HCT116 (cell line): ENCODE measurements around the gene CCSER1.

Experiments used
- CEBPB ChIP-seq: IDR thresholded peaks from 2 replicates; pipeline ENCODE4 v1.6.1; 2012; ENCODE audit warnings: low read depth
- EZH2 ChIP-seq: fragments of 200-600 bp; sonication (generic); IDR thresholded peaks from 2 replicates; pipeline ENCODE4 v1.6.1; 2017; ENCODE audit warnings: antibody characterized with exemption, mixed run types
- POLR2A ChIP-seq: IDR thresholded peaks from 2 replicates; pipeline ENCODE4 v1.7.0; 2011; ENCODE audit warnings: borderline replicate concordance; ENCODE audit not compliant: insufficient read depth, insufficient read length; ENCODE audit errors: extremely low read depth
- POLR2AphosphoS5 ChIP-seq: IDR thresholded peaks from 2 replicates; pipeline ENCODE4 v1.6.1; 2011; ENCODE audit warnings: mild to moderate bottlenecking, low read depth, low read length, moderate library complexity
- RAD21 ChIP-seq: IDR thresholded peaks from 2 replicates; pipeline ENCODE4 v1.6.1; 2012; ENCODE audit warnings: low read depth, mild to moderate bottlenecking
- SIN3A ChIP-seq: IDR thresholded peaks from 2 replicates; pipeline ENCODE4 v1.6.1; 2012; ENCODE audit warnings: low read depth
- SP1 ChIP-seq: IDR thresholded peaks from 2 replicates; pipeline ENCODE4 v1.6.1; 2012; ENCODE audit warnings: low read depth
- YY1 ChIP-seq: IDR thresholded peaks from 2 replicates; pipeline ENCODE4 v1.6.1; 2011; ENCODE audit warnings: low read length, low read depth, moderate library complexity, mild to moderate bottlenecking; ENCODE audit not compliant: insufficient replicate concordance; ENCODE audit errors: extremely low read depth
- ZFX ChIP-seq: fragments of 450-650 bp; IDR thresholded peaks from 2 replicates; pipeline ENCODE4 v1.6.1; 2017
- ZNF274 ChIP-seq: fragments of 200-500 bp; sonication (Bioruptor generic); IDR thresholded peaks from 2 replicates; pipeline ENCODE4 v1.6.1; 2014; ENCODE audit warnings: mild to moderate bottlenecking, low read depth, low read length, inconsistent platforms
- TF ChIP-seq, protein P1 (sequence below), 3 experiments: fragments of 200-600 bp in 1 of 3; sonication (generic) in 1 of 3; IDR thresholded peaks in 2 of 3; conservative IDR thresholded peaks in 1 of 3; 2 replicates each; pipeline ENCODE4 v1.5.1; 2012 to 2017; ENCODE audit warnings: low read depth in 2 of 3, low read length in 2 of 3, antibody characterized with exemption in 1 of 3, borderline replicate concordance in 1 of 3, control low read depth in 1 of 3, mild to moderate bottlenecking in 1 of 3, mixed read lengths in 1 of 3, mixed run types in 1 of 3, moderate library complexity in 1 of 3; ENCODE audit not compliant: insufficient read depth in 1 of 3
- TF ChIP-seq, protein P2 (sequence below): IDR thresholded peaks from 2 replicates; pipeline ENCODE4 v1.6.1; 2012; ENCODE audit warnings: low read depth
- TF ChIP-seq, protein P3 (sequence below): IDR thresholded peaks from 2 replicates; pipeline ENCODE4 v1.6.1; 2012
- TF ChIP-seq, protein P4 (sequence below): IDR thresholded peaks from 2 replicates; pipeline ENCODE4 v1.6.1; 2012

DNA sequence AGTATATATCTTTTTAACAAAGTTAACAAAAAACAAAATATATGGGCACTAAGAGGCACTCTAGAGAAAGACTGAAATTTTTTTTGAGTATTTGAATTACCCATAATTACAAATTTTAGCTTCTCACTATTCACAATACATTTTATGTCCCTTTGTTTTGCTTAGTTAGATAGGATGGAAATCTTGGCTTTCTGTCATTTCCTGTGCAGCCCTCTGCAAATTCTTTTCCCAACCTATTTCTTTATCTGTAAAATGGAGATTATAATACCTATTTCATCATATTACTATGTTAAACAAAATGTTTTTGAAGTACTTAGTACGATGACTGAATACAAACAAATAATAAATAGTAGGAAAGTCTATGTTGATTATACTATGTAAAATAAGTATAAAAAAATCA, 710.0 kb downstream of the CCSER1 start:
- TF ChIP-seq, protein P1, sequence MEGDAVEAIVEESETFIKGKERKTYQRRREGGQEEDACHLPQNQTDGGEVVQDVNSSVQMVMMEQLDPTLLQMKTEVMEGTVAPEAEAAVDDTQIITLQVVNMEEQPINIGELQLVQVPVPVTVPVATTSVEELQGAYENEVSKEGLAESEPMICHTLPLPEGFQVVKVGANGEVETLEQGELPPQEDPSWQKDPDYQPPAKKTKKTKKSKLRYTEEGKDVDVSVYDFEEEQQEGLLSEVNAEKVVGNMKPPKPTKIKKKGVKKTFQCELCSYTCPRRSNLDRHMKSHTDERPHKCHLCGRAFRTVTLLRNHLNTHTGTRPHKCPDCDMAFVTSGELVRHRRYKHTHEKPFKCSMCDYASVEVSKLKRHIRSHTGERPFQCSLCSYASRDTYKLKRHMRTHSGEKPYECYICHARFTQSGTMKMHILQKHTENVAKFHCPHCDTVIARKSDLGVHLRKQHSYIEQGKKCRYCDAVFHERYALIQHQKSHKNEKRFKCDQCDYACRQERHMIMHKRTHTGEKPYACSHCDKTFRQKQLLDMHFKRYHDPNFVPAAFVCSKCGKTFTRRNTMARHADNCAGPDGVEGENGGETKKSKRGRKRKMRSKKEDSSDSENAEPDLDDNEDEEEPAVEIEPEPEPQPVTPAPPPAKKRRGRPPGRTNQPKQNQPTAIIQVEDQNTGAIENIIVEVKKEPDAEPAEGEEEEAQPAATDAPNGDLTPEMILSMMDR (IDR thresholded peaks at IDR 0.05 in 2 of 3, conservative IDR thresholded peaks at IDR 0.05 in 1 of 3; ENCODE audit: borderline replicate concordance in 1 of 3, insufficient read depth in 1 of 3, low read depth in 2 of 3, low read length in 2 of 3), result no peak
- no peak for TF ChIP-seq POLR2A
- TF ChIP-seq ZFX, result no peak
- no peak for TF ChIP-seq SP1
- TF ChIP-seq CEBPB, result no peak
- no peak for TF ChIP-seq EZH2
- TF ChIP-seq, protein P2, sequence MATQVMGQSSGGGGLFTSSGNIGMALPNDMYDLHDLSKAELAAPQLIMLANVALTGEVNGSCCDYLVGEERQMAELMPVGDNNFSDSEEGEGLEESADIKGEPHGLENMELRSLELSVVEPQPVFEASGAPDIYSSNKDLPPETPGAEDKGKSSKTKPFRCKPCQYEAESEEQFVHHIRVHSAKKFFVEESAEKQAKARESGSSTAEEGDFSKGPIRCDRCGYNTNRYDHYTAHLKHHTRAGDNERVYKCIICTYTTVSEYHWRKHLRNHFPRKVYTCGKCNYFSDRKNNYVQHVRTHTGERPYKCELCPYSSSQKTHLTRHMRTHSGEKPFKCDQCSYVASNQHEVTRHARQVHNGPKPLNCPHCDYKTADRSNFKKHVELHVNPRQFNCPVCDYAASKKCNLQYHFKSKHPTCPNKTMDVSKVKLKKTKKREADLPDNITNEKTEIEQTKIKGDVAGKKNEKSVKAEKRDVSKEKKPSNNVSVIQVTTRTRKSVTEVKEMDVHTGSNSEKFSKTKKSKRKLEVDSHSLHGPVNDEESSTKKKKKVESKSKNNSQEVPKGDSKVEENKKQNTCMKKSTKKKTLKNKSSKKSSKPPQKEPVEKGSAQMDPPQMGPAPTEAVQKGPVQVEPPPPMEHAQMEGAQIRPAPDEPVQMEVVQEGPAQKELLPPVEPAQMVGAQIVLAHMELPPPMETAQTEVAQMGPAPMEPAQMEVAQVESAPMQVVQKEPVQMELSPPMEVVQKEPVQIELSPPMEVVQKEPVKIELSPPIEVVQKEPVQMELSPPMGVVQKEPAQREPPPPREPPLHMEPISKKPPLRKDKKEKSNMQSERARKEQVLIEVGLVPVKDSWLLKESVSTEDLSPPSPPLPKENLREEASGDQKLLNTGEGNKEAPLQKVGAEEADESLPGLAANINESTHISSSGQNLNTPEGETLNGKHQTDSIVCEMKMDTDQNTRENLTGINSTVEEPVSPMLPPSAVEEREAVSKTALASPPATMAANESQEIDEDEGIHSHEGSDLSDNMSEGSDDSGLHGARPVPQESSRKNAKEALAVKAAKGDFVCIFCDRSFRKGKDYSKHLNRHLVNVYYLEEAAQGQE, result no peak
- no peak for TF ChIP-seq ZNF274
- no peak for TF ChIP-seq POLR2AphosphoS5
- TF ChIP-seq, protein P3, sequence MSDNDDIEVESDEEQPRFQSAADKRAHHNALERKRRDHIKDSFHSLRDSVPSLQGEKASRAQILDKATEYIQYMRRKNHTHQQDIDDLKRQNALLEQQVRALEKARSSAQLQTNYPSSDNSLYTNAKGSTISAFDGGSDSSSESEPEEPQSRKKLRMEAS, result no peak
- no peak for TF ChIP-seq YY1
- no peak for TF ChIP-seq RAD21
- no peak for TF ChIP-seq SIN3A
- TF ChIP-seq, protein P4, sequence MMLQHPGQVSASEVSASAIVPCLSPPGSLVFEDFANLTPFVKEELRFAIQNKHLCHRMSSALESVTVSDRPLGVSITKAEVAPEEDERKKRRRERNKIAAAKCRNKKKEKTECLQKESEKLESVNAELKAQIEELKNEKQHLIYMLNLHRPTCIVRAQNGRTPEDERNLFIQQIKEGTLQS, result no peak
